Esophagus muscularis mucosa (tissue), 4 donors: ENCODE results near the gene SFTPB. TPM values are rescaled to one million over a fixed set of nuclear protein-coding genes. Genes with fewer than 3 reads are reported as not detected.

ENCODE experiments used
- DNase-seq: peaks from one replicate; pipeline ENCODE4 v3.0.0-alpha.2; 2017; ENCODE audit errors: extremely low spot score
- H3K27ac ChIP-seq, 4 donors: fragments of 200-600 bp; sonication (generic); replicated peaks in 1 of 4; 1 replicate in 3 of 4; 2 replicates in 1 of 4; pipeline ENCODE4 v1.5.1; 2016 to 2019; ENCODE audit warnings: mild to moderate bottlenecking in 1 of 4
- H3K27me3 ChIP-seq, 4 donors: fragments of 200-600 bp; sonication (generic); one replicate each; pipeline versions ENCODE4 v1.5.1 to v1.6.0; 2016 to 2019
- H3K36me3 ChIP-seq, 4 donors: fragments of 200-600 bp; sonication (generic); one replicate each; pipeline ENCODE4 v1.5.1; 2016 to 2019
- H3K4me1 ChIP-seq, 4 donors: fragments of 200-600 bp; sonication (generic); one replicate each; pipeline ENCODE4 v1.5.1; 2016 to 2019
- H3K4me3 ChIP-seq, 4 donors: fragments of 200-600 bp; sonication (generic); 1 replicate in 2 of 4; 2 replicates in 2 of 4; pipeline ENCODE4 v1.5.1; 2016 to 2019; ENCODE audit warnings: mild to moderate bottlenecking in 4 of 4, moderate library complexity in 1 of 4
- H3K9me3 ChIP-seq, 4 donors: fragments of 200-600 bp; sonication (generic); 1 replicate in 3 of 4; 2 replicates in 1 of 4; pipeline ENCODE4 v1.5.1; 2016 to 2019
- EP300 ChIP-seq: sonication (generic); formaldehyde crosslinking; IDR thresholded peaks from one replicate; pipeline ENCODE4 v1.6.1; 2017; ENCODE audit warnings: antibody characterized with exemption
- POLR2A ChIP-seq: fragments of 450-650 bp; IDR thresholded peaks from one replicate; pipeline ENCODE4 v1.6.1; 2017; ENCODE audit warnings: antibody characterized with exemption, moderate library complexity, mild to moderate bottlenecking, low read depth
- POLR2AphosphoS5 ChIP-seq, 2 donors: sonication (generic); formaldehyde crosslinking; IDR thresholded peaks; one replicate each; pipeline ENCODE4 v1.6.1; 2017; ENCODE audit warnings: antibody characterized with exemption in 2 of 2
- WGBS: methylation state at CpG from one replicate; pipeline ENCODE4 v1.1.5; 2018; 5-methylcytosine and 5-hydroxymethylcytosine counted together
- intact Hi-C: fragments of 100-400 bp; cut with DNase I; formaldehyde crosslinking; loops from one replicate; pipeline ENCODE4 v1.15.1; 2023
- total RNA-seq, 4 donors: library from RNA; depleted of rRNA; stranded (reverse); fragments of >200 nt; gene quantifications; one replicate each; pipeline versions ENCODE4 v1.1.0 to v1.2.1, GENCODE V29; 2016
- TF ChIP-seq, protein P1 (sequence below), 3 experiments: fragments of 200-600 bp in 2 of 3; fragments of 450-650 bp in 1 of 3; sonication (generic) in 2 of 3; IDR thresholded peaks; one replicate each; pipeline ENCODE4 v1.5.1; 2017 to 2019; ENCODE audit warnings: antibody characterized with exemption in 3 of 3, mild to moderate bottlenecking in 2 of 3, moderate library complexity in 1 of 3

Gene SFTPB
- total RNA-seq, 4 donors from 2014 or later, result 25.3 to 119 (median 26.6) TPM; not detected in 1

DNA sequence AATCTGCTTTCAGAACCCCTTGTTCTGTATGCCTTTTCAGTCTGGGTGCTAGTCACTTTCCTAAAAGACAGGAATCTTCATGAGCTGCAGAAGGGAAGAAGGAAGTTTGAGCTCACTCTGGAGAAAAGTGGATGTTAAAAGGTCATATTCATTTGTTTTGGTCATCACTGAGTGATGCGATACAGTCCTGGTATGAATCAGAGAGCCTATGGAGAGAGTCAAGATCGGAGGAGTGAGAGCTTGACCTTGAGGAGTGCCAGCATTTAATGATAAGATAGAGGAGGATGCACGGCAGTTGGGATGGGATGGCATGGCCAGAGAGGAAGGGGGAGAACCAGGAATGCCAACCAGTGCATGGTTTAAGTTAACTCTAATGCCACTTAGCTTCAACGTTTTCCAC, 32.4 kb downstream of the SFTPB start:
- H3K27ac ChIP-seq, result no peak overlapping the region
- no peaks in the 10 kb centered on the region for H3K9me3 ChIP-seq
- intact Hi-C loops, result loop anchor here (5.0 kb wide), 2 partner anchors 72 to 177 kb away; no protein-coding TSS in a partner anchor
- TF ChIP-seq, protein P1, sequence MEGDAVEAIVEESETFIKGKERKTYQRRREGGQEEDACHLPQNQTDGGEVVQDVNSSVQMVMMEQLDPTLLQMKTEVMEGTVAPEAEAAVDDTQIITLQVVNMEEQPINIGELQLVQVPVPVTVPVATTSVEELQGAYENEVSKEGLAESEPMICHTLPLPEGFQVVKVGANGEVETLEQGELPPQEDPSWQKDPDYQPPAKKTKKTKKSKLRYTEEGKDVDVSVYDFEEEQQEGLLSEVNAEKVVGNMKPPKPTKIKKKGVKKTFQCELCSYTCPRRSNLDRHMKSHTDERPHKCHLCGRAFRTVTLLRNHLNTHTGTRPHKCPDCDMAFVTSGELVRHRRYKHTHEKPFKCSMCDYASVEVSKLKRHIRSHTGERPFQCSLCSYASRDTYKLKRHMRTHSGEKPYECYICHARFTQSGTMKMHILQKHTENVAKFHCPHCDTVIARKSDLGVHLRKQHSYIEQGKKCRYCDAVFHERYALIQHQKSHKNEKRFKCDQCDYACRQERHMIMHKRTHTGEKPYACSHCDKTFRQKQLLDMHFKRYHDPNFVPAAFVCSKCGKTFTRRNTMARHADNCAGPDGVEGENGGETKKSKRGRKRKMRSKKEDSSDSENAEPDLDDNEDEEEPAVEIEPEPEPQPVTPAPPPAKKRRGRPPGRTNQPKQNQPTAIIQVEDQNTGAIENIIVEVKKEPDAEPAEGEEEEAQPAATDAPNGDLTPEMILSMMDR (IDR thresholded peaks at IDR 0.05), result no peak
- TF ChIP-seq POLR2A (no peak), EP300 (no peak), POLR2AphosphoS5 (IDR thresholded peaks at IDR 0.05) (no peak)
- peaks cover 72 to 98% (median 96%) of the 10 kb centered on the region in 4 donors for H3K36me3 ChIP-seq
- no peak for DNase-seq
- H3K4me3 ChIP-seq, result no peak overlapping the region
- no peaks in the 10 kb centered on the region for H3K27me3 ChIP-seq
- H3K4me1 ChIP-seq, result peaks cover 0 to 6% (median 1%) of the 10 kb centered on the region in 4 donors
- 69% methylated on average over 4 of the region's 4 CpGs for WGBS

DNA sequence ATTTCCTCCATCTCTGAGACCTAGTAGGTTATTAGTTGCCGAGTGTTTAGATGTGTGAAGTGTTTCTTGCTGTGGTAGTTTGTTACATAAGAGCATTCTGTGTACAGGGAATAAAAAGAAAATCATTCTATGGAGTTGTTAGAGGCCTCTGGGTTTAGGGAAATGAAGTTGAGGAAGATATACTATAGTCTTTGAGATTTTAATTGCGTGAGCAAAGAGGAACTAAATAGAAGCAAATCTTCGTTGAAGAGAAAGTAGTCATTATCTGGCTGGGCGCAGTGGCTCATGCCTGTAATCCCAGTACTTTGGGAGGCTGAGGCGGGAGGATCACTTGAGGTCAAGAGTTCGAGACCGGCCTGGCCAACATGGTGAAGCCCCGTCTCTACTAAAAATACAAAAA, 33.0 kb downstream of the SFTPB start:
- 75% methylated on average over 8 of the region's 8 CpGs for WGBS
- H3K27ac ChIP-seq, result no peak overlapping the region
- DNase-seq, result no peak
- intact Hi-C loops, result loop anchor here (5.0 kb wide), 2 partner anchors 72 to 177 kb away; no protein-coding TSS in a partner anchor
- no peaks in the 10 kb centered on the region for H3K9me3 ChIP-seq
- peaks cover 0 to 6% (median 1%) of the 10 kb centered on the region in 4 donors for H3K4me1 ChIP-seq
- peaks cover 69 to 98% (median 96%) of the 10 kb centered on the region in 4 donors for H3K36me3 ChIP-seq
- no peak overlapping the region for H3K4me3 ChIP-seq
- TF ChIP-seq, protein P1 (IDR thresholded peaks at IDR 0.05), result no peak
- H3K27me3 ChIP-seq, result no peaks in the 10 kb centered on the region

DNA sequence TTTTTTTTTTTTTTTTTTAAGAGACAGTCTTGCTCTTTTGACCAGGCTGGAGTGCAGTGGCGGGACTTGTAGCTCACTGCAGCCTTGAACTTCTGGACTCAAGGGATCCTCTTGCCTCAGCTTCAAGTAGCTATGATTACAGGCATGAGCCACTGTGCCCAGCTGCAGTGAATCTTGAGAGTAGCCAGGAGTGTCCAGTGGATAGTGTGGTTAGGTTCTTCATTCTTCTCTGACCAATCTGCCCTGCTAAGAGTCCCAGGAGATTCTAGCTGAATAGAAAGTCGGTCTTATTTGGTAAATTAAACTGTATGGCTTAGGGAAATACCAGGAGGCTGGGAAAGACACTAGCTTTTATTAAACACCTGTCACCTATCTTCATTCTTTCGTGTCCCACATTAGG, 36.7 kb downstream of the SFTPB start:
- Histone ChIP-seq H3K4me3 (no peak overlapping the region), H3K27ac (no peak overlapping the region), H3K4me1 (no peaks in the 10 kb centered on the region), H3K9me3 (no peaks in the 10 kb centered on the region), H3K27me3 (no peaks in the 10 kb centered on the region), H3K36me3 (peaks cover 77 to 100% (median 96%) of the 10 kb centered on the region in 4 donors)
- no peak for DNase-seq
- 90% methylated on average over 3 of the region's 3 CpGs for WGBS
- intact Hi-C loops, result no loop called here
- no peak for TF ChIP-seq POLR2AphosphoS5 (IDR thresholded peaks at IDR 0.05)
- TF ChIP-seq, protein P1 (IDR thresholded peaks at IDR 0.05), result no peak
- no peak for TF ChIP-seq POLR2A
- no peak for TF ChIP-seq EP300

DNA sequence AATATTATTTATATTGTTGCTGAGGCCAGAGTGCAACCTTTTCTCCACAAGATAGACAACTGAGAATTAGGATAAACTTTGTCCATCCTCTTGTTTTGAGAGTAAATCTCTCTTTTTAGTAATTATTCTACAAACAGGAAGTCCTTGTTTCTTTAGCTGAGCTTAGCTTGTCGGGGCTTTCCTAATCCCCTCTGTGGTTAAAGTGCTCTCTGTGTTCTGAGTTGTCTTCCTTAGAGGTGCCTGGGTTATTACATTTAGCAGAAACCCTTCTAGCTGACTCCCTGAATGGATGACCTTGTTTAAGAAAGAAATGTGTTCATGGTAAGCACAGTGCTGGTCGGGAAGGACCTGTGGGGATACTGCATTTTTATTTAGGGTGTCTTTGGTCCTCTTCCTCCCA, 39.3 kb downstream of the SFTPB start:
- WGBS, result 82% methylated on average over 2 of the region's 2 CpGs
- intact Hi-C loops, result no loop called here
- peaks cover 91 to 100% (median 100%) of the 10 kb centered on the region in 4 donors for H3K36me3 ChIP-seq
- no peak overlapping the region for H3K27ac ChIP-seq
- H3K9me3 ChIP-seq, result no peaks in the 10 kb centered on the region
- no peaks in the 10 kb centered on the region for H3K27me3 ChIP-seq
- peaks cover 0 to 9% (median 0%) of the 10 kb centered on the region in 4 donors for H3K4me1 ChIP-seq
- H3K4me3 ChIP-seq, result no peak overlapping the region
- TF ChIP-seq EP300, result no peak
- TF ChIP-seq POLR2AphosphoS5 (IDR thresholded peaks at IDR 0.05), result no peak
- TF ChIP-seq, protein P1 (IDR thresholded peaks at IDR 0.05), result no peak
- no peak for TF ChIP-seq POLR2A
- DNase-seq, result no peak

DNA sequence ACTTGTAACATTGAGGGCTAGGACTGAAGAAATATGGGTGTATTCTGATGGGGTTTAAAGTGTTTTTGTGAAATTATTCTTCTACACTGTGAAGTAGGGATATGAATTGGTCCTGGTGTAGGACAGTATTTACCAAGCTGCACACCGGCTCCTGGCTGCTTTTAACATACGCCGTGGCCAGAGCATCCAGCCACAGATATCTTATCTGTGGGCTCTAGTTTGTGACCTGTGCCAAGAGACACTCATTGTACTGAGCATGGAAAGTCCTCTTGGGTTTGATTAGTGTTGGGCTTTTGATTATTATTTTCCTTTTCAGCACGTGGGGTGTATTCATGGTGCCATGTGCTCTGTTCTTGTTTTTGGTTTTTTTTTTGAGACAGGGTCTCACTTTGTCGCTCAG, 44.0 kb downstream of the SFTPB start:
- peaks cover under 1 to 11% (median 2%) of the 10 kb centered on the region in 4 donors for H3K4me1 ChIP-seq
- peaks cover 84 to 100% (median 97%) of the 10 kb centered on the region in 4 donors for H3K36me3 ChIP-seq
- no peaks in the 10 kb centered on the region for H3K9me3 ChIP-seq
- 89% methylated on average over 5 of the region's 5 CpGs for WGBS
- TF ChIP-seq POLR2A (no peak), EP300 (no peak), POLR2AphosphoS5 (IDR thresholded peaks at IDR 0.05) (no peak)
- TF ChIP-seq, protein P1 (IDR thresholded peaks at IDR 0.05), result no peak
- H3K27ac ChIP-seq, result no peak overlapping the region
- DNase-seq, result no peak
- no peaks in the 10 kb centered on the region for H3K27me3 ChIP-seq
- H3K4me3 ChIP-seq, result no peak overlapping the region
- intact Hi-C loops, result no loop called here
